Left forelimb (tissue), 1 donor: ENCODE data around the gene CST11.
"Not testable (repeated sequence)": the region's sequence is repeated elsewhere in the genome, so short reads cannot be mapped to it uniquely, and the experiment has no call there.

ENCODE experiments used
- DNase-seq: peaks from one replicate; pipeline ENCODE4 v3.0.0-alpha.2; 2018; ENCODE audit warnings: low spot score

The CST11 gene

DNA sequence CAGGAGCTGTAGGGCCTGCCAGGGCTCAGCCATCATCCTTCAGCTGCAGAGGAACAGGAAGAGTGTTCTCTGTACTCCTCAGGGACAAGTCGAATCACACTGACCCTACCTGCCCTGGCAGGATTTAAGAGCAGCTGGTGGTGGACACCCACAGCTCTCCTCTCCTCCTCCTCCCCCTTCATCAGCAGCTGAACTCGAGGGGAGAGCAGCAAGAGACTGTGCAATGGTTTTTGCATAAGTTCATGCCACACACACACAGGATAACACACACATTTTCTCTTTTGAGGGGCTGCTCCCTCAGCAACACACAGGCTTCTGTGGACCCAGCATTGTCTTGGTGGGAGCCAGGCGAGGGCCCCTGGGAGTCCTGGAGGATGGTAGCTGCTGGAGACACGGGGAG is at the start of gene CST11:
CST11 (minus strand) TSS at position 101 of the 400 bp plus-strand sequence; CDS start at position 36, 65 bp downstream.
- no peak for DNase-seq

- DNase-seq = no peak
Observed at GRCh38 chr20:23501926-23502325, 49.2 kb upstream of the CST11 start.

- DNase-seq = no peak
Observed at GRCh38 chr20:23497536-23497935, 44.9 kb upstream of the CST11 start.

DNA sequence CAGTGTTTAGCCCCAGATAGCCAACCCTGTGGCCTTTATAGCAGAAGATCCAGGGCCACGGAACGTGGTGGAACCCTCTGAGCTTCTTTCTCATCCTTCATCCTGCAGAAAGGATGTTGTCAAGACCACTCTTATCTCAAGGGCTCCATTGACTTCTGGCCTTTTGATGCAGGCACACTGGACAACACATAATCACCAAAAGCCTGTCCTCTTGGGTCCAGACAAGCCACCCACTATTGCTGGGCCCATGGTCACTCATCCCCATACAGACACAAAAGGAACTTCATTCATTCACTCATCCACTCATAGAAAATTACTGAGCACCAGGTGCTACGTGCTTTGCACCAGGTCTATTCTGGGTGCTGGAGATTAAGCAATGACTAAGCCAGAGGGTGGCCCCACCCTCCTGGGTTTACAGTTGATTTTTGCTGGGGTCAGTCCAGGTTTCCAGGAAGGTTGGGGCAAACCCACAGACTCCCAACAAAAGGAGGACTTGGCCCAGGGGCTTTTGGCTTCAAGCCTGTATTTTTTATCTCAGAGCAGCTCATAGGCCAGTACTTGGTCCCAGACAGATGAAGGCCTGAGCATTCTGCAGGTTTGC is 40.6 kb upstream of the CST11 start:
- no peak for DNase-seq

DNA sequence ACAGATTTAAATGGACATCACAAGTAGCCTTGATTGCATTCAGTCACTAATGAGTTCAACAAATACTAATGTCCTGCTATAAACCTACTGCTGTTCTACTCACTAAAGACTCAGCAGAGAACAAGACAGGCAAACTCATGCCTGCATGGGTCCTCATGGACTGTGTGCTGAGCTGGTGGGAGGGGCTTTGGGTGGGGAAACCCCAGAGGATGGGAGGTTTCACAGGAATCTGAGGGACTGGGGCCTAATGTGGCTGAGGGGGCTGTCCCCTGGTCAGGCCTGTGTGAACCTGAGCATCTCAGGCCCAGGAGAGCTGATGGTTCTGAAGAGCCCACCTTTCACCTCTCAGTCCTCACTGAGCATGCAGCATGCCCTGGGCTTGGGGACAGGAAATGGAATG is 39.6 kb upstream of the CST11 start:
- no peak for DNase-seq

DNA sequence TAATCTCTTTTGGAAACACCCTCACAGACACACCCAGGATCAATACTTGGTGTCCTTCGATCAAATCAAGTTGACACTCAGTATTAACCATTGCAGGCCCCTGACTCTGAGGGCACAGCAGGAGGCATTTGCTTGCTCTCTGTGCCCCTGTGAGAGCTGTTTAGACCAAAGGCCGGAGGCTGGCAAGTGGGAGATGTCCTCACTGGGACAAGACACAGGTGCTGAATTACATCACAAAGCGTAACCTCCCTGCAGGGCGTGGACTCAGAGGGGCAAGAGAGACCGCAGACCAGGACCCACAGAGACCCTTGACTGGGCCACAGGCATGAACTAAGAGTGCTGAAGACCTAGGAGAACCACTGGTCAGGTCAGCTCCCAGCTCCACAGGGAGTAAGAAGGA is 38.1 kb upstream of the CST11 start, which contains the start of gene CST8:
CST8 (plus strand) TSS at position 301 of the 400 bp plus-strand sequence. CDS start 551 bp downstream, outside the sequence.
- no peak for DNase-seq

- no peak for DNase-seq
Observed at GRCh38 chr20:23488996-23489395, 36.3 kb upstream of the CST11 start.

GRCh38 chr20:23488470-23488869 is 35.8 kb upstream of the CST11 start:
- no peak for DNase-seq

- DNase-seq = no peak
Observed at GRCh38 chr20:23484081-23484480, 31.4 kb upstream of the CST11 start.

DNA sequence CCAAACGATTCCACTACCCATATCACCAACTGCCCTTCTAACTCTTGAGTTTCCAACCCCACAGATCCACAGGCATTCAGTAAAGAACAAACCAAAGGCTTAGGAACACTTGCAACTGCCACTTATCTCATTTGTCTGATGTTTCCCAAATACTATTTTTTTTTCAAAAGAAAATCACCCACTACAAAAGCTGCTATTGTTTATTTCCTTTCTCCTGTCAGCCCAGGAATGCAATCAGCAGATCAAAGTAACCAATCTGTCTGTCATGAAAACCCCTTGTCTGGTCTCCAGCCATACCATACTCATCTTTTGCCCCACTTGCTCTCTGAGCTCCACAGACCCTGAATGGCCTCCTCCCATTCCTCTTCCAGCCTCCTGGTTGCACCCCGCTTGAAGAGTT is 29.5 kb upstream of the CST11 start:
- DNase-seq = no peak

DNA sequence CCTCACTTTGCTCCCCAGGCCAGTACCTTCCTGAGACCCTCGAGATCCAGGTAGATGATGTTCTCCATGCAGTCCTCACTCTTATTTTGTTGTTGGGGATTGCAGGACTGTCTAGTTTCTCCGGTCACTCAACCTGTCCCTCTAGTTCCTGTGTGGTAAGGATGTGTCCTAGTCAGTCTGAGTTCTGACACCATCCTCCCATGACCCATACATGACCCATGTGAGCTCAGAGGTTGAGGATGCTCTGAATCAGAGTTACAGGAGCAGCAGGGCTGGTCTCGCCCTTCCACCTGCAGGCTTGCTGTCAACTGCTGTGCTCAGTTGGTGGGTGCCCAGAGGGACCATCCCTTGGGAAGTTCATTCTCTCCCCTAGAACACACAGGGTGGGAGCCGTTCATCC is 26.4 kb upstream of the CST11 start:
- DNase-seq = no peak

GRCh38 chr20:23477223-23477622 is 24.5 kb upstream of the CST11 start:
- DNase-seq = no peak

DNA sequence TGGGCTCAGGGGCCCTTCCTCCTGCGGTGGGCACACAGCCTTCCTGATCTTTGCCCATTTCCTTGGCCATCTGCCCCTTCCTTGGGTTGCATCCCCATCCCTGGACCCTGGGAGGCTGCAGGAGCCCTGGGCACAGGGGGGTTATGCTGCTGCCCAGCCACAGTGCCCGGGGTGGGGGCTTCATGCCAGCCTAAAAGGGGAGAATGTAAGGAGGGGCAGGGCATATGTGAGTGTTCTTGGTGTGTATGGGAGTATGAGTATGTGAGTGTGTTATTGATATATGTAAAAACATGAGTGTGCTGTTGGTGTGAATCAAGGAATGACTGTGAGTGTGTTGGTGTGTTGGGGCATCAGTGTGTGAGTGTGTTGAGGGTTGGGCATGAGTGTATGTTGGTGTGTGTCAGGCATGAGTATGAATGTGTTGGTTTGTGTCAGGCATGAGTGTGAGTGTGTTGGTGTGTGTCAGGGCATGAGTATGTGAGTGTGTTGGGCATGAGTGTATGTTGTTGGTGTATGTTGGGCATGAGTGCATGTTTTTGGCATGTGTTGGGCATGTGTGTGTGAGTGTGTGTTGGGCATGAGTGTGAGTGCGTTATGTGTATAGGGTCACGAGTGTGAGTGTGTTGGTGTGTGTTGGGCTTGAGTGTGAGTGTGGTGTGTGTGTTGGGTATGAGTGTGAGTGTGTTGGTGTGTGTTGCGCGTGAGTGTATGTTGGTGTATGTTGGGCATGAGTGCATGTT is 23.5 kb upstream of the CST11 start:
- DNase-seq = no peak

- DNase-seq = no peak
Observed at GRCh38 chr20:23475395-23475794, 22.7 kb upstream of the CST11 start.

DNA sequence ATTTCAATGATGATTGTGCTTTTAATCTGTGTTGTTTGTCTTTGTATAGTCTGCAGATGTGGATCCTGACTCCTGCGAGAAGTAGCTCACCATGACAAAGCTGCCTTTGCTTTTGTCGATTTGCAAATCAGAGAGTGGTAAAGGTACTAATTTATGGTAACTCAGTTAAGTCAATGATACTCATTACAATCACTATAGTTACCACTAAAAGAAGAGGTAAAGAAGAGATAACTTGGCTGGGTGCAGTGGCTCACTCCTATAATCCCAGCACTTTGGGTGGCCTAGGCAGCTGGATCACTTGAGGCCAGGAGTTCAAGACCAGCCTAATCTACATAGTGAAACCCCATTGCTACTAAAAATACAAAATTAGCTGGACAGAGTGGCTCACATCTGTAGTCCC is 20.6 kb upstream of the CST11 start:
- DNase-seq = not testable (repeated sequence)

DNA sequence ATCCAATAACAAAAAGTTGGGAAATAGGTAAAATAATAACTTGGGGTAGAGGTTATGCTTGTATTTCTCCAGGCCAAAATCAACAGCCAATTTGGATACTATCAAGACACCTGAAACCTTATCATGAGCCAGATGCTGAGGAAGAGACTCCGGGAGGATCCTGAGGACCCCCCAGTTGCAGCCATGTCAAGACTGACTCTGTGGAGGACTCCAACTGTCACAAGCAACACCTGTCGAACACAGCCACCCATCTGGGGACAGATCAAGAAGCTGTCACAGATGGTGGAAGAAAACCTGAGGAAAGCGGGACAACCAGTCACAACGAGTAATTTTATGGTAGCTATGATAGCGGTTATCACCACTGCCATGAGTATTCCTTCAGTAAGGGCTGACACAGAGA is 19.6 kb upstream of the CST11 start:
- DNase-seq = not testable (repeated sequence)

DNA sequence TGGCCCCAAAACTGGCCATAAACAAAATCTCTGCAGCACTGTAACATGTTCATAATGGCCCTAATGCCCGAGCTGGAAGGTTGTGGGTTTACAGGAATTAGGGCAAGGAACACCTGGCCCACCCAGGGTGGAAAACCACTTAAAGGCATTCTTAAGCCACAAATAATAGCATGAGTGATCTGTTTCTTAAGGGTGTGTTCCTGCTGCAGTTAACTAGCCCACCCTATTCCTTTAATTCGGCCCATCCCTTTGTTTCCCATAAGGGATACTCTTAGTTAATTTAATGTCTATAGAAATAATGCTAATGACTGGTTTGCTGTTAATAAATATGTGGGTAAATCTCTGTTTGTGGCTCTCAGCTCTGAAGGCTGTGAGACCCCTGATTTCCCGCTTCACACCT is 14.3 kb upstream of the CST11 start:
- DNase-seq = not testable (repeated sequence)

- DNase-seq = no peak
Observed at GRCh38 chr20:23461180-23461579, 8.5 kb upstream of the CST11 start.

- no peak for DNase-seq
Observed at GRCh38 chr20:23459461-23460150, 6.9 kb upstream of the CST11 start.

DNA sequence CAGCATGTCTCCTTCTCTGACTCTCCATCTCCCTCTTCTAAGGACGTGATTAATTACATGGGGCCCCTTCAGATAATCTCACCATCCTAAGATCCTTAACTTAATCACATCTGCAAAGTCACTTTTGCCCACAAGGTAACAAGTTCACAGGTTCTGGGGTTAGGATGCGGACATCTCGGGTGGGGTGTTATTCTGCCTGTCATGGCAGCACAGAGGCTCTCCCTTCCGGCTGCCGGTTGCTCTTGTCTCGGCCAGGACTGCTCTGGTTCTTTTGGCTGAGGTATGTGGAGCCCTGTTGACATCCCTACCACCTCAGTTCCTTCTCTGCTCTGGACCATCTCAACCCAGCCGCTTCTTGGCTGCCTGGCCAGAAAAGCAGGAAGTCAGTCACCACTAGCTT is 4.2 kb upstream of the CST11 start:
- DNase-seq = no peak

- no peak for DNase-seq
Observed at GRCh38 chr20:23456409-23456808, 3.7 kb upstream of the CST11 start.

DNA sequence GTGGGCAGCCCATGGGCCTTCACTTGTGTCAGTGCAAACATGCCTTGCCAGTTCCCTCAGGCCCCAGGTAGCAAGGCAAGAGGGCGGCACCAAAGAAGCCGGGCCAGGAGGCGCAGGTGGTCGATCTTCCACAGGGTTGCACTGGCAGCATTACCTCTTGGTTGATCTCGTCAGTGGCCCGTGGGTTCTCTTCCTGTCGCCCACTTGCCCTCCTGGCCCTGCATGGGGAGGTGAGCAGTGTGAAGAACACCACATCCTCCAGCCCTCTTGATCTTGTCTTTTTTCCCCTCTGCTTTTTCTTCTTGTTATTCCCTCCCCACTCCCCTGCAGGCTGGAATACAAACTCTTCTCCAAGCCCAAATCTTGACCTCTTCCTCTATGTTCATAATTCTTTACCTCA is 3.0 kb upstream of the CST11 start:
- DNase-seq = no peak

DNA sequence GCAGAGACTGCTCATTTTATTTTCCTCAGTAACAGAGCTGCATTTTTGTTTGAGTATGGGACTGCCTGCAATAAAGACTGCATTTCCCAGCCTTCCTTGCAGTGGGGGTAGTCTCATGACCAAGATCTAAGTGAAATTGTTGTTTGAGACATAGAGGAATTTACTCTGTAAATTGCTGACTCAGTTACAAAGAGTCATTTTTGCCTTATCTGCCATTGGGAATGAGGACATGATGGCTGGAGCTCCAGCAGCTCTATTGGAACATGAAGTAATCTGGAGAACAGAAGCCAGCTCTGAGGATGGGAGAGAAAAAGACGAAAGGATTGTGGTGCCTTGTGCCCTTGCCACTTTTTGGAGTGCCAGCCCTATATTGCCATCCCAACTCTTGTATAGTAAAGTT is 2.1 kb upstream of the CST11 start:
- no peak for DNase-seq
